Measurements from ENCODE around the gene TAAR6.
"Not testable (repeated sequence)": the region's sequence is repeated elsewhere in the genome, so short reads cannot be mapped to it uniquely, and the experiment has no call there.

Gene TAAR6

DNA sequence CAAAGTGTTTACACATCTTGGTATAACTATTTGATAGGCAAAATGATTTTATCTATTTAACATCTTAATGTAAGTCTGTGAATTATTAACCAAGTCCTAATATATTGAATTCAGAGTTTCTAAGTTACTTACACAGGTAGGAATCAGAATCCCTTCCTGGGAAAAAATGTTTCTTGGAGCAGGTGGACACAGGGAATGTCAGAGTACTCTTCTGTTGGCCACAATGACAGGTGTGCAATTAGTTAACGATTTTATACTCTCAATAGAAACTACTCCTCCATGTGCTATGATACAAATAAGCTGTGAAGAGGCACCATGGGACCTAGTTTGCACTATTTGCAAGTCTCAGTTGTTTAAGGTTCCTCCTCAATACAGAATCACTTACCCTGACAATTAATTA lies 20.2 kb downstream of the TAAR6 start:
- DNase-seq (ENCODE audit: low spot score): no peak

DNA sequence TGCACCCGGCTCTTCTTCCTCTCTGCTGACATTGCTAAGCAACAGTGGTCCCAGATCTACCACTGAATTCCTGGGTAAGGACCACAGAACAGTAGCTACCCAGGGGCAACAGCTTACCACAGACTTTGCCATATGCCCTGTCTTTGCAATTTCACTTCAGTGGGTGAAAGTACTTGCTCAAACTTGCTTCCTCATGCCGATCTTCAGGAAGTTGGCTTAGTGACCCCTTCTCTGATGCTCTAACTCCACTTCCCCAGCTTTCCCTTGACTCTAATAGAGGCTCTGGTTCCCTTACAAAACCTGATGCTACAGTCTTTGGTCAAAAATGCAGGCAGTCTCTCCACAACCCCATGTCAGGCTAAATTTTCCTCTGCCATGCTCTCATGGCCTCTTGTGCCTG lies 22.7 kb downstream of the TAAR6 start:
- DNase-seq (ENCODE audit: low spot score): no peak

DNA sequence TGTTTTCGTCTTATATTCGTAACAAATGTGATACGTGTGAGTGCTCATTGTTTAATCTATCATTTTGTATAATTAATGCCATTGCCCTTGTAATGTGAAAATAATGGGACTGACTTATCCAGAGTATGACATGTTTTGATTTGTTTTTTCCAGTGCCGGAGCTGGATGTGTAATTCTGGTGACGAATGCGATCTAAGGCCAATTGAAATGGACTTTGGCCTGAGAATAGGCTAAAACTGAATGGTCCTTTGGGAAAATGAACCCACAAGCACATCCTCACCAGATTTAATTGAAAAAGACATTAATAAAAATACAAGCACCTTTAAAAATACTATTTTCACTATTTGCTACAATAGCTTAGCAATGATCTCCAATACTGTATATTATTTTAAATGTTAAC lies 26.1 kb downstream of the TAAR6 start:
- DNase-seq (ENCODE audit: low spot score): no peak

DNA sequence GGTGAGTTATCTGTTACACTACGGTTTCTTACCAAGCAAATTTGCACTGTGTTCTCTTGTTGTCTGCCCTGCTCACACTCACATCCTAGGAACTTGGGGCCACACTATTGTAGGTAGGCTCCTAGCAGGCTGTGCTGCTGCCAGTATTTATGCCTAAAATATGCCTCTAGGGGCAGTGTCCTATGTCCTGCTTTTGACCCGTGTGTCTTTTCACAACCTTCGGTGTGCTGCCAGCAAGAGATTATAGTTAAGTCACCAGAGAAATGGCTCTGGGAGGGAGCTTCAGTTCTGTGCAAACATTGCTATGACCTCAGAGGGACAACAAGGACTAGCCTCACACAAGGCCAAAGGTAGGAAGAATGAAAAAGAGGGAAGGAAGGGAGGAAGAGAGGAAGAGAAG lies 28.4 kb downstream of the TAAR6 start:
- peak; percentile 31 for DNase-seq (ENCODE audit: low spot score)

DNA sequence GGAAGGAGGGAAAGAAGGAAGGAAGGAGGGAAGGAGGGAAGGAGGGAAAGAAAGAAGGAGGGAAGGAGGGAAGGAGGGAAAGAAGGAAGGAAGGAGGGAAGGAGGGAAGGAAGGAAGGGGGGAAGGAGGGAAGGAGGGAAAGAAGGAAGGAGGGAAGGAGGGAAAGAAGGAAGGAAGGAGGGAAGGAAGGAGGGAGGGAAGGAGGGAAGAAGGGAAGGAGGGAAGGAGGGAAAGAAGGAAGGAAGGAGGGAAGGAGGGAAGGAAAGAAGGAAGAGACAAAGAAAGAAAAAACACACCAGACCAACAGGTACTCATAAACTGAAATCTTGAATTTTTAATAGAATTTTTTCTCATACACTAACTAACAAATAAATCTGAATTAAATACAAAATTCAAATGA lies 30.8 kb downstream of the TAAR6 start:
- not testable (repeated sequence) for DNase-seq (ENCODE audit: low spot score)

DNA sequence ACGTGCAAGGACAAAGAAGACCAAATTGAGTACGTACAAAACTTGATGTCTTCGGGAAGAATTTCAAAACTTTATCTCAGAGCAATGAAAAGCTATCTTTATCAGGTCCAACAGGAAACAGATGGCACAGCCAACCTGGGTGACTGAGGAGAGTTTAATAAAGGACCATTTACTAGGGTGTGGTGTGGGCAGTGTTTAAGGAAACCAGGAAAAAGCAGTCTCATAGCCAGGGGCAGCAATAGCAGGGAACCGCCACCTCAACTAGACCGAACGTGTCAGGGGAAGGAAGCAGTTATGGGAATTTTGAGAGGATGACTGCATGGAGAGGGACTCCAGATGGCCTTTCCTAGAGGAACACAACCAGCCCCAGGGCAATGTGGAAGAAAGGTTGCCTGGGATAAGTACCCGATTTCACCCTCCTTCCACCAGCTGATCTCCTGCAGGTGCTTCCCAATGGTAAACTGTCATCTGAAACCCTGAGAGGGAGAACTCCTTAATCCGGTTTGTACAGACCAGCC lies 34.6 kb downstream of the TAAR6 start:
- no peak for DNase-seq (ENCODE audit: low spot score)

DNA sequence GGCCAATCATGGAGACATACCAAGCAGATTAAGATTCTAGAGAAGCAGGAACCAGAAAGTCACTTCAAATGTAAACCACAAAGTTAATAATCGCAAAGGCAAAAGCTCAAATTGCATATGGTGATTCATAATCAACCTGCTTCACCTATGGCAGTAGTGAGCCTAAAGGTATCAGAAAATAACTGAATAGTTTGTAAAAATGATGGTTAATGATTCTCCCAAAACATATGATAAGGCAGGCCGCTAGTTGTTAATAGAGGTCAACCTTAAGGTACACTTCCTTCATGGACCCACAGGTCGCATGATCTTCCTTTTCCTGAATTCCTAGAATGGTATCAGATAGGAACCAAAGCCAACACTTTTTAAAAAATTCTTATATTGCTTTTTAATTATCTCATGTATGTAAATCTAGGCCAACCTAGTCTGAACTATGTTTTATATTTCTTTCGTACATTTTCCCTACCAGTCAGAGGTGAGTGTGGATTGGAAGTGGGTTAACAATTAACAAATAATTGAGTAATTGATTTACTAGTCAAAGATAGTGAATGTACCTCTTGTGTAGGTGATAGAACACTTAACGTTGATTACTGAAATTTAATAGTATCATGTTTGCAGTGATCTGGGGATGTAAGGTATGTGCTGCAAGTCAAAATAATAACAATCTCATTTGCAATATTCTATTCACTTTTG lies 37.6 kb downstream of the TAAR6 start:
- no peak for DNase-seq (ENCODE audit: low spot score)

DNA sequence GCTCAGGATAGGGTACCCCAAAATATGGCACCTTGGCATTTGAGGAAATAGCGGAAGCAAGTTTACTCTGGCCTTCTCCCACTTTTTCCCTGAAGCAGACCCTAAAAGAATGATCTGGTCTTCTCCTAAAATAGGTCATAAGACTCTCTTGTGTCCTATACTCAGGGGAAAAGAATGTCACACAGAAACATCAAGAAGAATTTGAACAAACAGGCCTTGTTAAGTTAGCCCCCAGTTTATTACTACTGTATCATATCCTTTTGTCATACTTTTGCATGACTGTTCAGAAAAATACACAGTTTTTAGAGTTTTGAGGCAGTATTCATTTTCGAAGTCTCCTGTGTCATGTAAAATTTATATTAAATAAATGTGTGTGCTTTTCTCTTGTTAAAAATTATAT lies 41.5 kb downstream of the TAAR6 start:
- DNase-seq (ENCODE audit: low spot score): no peak

DNA sequence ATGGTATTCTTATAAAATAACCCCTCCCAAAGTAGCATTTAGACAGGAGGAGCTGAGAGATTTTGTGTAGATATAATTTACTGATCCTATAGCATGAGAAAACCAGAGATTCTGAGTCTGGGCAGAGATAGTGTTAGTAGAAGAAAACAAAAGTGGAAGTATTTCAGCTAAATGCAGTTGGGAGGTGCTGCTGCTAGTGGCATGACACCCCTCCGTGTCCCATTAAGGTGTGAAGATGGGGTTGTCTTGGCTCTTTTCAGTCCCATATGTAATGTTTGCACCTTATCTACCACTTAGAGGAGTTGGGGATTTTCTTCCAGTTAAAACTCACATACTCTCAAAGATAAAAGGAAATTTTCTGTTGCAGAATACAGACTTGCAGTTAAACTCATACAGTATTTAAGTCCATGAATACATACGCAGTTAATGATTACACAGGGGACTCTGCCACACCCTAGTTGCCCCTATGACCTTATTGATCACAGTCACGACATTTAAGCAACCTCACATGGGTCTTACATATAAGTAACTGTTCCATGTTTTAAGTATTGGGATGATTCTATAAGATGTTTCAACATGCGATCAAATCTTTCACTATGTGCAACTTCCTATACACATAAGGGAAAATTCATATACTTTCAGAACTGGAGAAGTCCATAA lies 42.5 kb downstream of the TAAR6 start:
- DNase-seq (ENCODE audit: low spot score): peak; percentile 15

DNA sequence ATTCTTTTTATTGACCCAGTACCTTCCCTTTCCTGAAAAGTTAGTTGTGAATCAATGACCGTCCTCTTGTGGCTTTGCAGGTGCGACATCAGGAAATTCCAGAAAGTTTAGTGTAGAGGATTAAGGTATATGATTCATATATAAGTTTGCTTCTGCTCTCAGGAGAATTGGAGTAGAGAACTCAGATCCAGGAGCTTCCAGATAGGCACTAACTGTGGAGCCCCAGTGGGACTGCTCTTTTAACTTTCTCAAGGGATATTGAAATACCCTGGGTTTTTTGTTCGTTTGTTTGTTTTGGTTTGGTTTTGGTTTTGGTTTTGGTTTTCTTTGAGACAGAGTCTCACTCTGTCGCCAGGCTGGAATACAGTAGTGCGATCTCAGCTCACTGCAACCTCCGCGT lies 44.4 kb downstream of the TAAR6 start:
- no peak for DNase-seq (ENCODE audit: low spot score)

DNA sequence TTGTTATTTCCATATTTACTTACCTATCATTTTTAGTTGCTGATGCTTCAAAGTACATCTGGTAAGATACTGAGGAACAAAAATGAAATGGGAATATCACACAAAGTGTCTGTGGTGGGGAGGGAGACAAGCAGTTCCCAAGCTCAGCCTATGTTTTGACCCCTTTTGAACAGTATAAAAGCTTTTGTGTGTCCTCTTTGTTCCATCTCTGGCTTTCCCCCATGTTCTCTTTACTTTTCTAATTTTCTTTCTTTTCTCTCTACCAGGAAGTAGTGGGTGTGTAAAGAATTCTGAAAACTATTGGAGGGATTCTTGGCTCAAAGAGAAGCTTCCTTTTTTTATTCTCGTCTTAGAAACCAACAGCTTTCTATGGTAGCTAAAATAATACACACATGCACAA lies 46.6 kb downstream of the TAAR6 start:
- no peak for DNase-seq (ENCODE audit: low spot score)

Data from HuH-7.5 (cell line).